ENCODE data around the gene USP47. TPM values are rescaled to one million over a fixed set of nuclear protein-coding genes. Genes with fewer than 3 reads are reported as not detected.
A peak's percentile ranks its signal among the peaks of the same experiment; 100 is the strongest.

Gene USP47
- total RNA-seq, 4 donors from 2014 or later = 84.4 to 222 (median 97.6) TPM

DNA sequence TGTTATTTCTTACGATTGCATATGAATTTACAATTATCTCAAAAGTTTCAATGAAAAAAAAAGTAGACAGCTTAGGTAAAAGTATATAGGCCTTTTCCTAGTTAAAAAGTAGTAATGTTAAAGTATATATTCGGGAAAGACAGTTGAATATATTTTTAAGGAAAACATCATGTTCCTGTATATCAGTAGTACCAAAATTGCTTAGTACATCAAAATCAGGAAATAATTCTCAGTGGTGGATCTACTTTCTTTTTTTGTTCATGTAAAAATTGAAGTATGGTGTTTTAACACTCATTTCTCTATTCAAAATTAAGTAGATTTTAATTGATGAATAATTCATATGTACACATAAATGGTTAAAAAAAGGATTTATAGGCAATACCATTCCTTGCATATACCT lies 73.9 kb downstream of the USP47 start:
- in situ Hi-C loops (cut with MboI; ENCODE audit: low sequenced_read_pairs in 4 of 4) = no loop called here
- no peak for TF ChIP-seq POLR2A (IDR thresholded peaks at IDR 0.05)
- TF ChIP-seq, protein P1, sequence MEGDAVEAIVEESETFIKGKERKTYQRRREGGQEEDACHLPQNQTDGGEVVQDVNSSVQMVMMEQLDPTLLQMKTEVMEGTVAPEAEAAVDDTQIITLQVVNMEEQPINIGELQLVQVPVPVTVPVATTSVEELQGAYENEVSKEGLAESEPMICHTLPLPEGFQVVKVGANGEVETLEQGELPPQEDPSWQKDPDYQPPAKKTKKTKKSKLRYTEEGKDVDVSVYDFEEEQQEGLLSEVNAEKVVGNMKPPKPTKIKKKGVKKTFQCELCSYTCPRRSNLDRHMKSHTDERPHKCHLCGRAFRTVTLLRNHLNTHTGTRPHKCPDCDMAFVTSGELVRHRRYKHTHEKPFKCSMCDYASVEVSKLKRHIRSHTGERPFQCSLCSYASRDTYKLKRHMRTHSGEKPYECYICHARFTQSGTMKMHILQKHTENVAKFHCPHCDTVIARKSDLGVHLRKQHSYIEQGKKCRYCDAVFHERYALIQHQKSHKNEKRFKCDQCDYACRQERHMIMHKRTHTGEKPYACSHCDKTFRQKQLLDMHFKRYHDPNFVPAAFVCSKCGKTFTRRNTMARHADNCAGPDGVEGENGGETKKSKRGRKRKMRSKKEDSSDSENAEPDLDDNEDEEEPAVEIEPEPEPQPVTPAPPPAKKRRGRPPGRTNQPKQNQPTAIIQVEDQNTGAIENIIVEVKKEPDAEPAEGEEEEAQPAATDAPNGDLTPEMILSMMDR (IDR thresholded peaks at IDR 0.05 in 4 of 5, conservative IDR thresholded peaks at IDR 0.05 in 1 of 5) = no peak
- ATAC-seq = no peak
- Histone ChIP-seq H3K4me3 (no peak overlapping the region), H3K4me1 (peaks cover 8 to 15% of the 10 kb centered on the region in 2 donors), H3K36me3 (peaks cover 0 to 5% of the 10 kb centered on the region in 2 donors), H3K9me3 (no peaks in the 10 kb centered on the region), H3K27ac (no peak overlapping the region), H3K27me3 (no peaks in the 10 kb centered on the region)
- intact Hi-C loops (cut with DNase I; ENCODE audit: low total_unique reads) = no loop called here
- DNase-seq = no peak

DNA sequence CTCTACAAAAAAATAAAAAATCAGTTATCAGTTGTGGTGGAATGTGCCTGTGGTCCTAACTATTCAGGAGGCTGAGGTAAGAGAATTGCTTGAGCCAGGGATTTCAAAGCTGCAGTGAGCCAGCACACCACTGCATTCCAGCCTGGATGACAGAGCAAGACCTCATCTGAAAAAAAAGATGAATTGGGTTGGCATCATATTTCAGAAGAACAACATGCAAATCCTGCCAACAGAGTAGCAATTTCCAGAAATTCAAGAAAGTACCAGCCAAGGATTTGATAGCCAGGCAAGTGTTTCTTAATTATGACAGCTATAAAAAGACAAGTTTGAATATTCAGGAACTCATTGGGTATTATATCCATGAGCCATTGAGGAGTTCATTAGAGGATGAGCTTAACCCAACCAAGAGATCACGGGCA lies 75.2 kb downstream of the USP47 start:
- Histone ChIP-seq H3K4me3 (no peak overlapping the region), H3K4me1 (peaks cover 8 to 15% of the 10 kb centered on the region in 2 donors), H3K9me3 (no peaks in the 10 kb centered on the region), H3K27me3 (no peaks in the 10 kb centered on the region), H3K27ac (peak overlapping the region; percentile 3 to 60 (median 30)), H3K36me3 (peaks cover 0 to 11% of the 10 kb centered on the region in 2 donors)
- in situ Hi-C loops (cut with MboI; ENCODE audit: low sequenced_read_pairs in 4 of 4) (no loop called here), intact Hi-C loops (cut with DNase I; ENCODE audit: low total_unique reads) (no loop called here)
- ATAC-seq (peak; percentile 73 to 78), DNase-seq (peak in 1 of 2 donors; percentile 20)
- TF ChIP-seq, protein P1 (IDR thresholded peaks at IDR 0.05 in 4 of 5, conservative IDR thresholded peaks at IDR 0.05 in 1 of 5) = no peak
- TF ChIP-seq POLR2A (IDR thresholded peaks at IDR 0.05) = no peak

DNA sequence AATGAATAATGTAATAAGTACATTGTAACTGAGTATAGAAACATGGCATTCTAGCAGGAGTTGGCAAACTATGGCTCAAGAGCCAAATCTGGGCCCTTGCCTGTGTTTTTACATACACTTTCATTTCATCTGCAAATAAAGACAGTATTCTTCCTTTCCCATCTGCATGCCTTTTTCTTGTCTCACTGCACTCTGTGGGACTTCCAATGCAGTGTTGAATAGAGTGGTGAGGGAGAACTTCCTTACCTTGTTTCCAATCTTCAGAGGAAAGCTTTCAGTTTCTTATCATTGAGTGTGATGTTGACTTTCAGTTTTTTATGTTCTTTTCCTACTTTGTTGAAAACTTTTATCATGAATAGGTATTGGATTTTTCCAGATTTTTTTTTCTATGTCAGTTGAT lies 82.1 kb downstream of the USP47 start:
- in situ Hi-C loops (cut with MboI; ENCODE audit: low sequenced_read_pairs in 4 of 4) = no loop called here
- H3K36me3 ChIP-seq = peaks cover 0 to 24% of the 10 kb centered on the region in 2 donors

DNA sequence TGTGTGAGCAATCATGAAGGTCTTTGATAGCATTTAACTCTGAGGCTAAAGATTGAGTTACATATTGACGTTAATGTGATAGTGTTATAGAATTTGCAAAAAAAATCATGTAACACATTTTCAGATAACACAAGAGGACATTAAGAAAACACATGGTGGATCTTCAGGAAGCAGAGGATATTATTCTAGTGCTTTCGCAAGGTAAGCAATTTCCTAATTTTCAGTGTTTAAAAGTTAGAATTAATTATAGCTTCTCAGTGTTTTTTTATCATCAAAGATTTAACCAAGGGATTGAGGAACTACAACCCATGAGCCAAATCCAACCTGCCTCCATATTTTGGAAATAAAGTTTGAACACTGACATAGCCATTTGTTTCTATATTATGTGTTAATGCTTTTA lies 88.1 kb downstream of the USP47 start:
- Histone ChIP-seq H3K27ac (no peak overlapping the region), H3K9me3 (no peaks in the 10 kb centered on the region), H3K27me3 (no peaks in the 10 kb centered on the region), H3K4me1 (no peaks in the 10 kb centered on the region), H3K4me3 (no peak overlapping the region), H3K36me3 (peaks cover 0 to 56% of the 10 kb centered on the region in 2 donors)
- intact Hi-C loops (cut with DNase I; ENCODE audit: low total_unique reads) = loop anchor here (10.0 kb wide), 1 partner anchor 355 kb away; no protein-coding TSS in a partner anchor
- DNase-seq = no peak
- in situ Hi-C loops (cut with MboI; ENCODE audit: low sequenced_read_pairs in 4 of 4) = loop anchor here in 3 of 4 donors (5.0 to 25.0 kb wide), 5 partner anchors 105 to 357 kb away; no protein-coding TSS in a partner anchor
- no peak for TF ChIP-seq POLR2A (IDR thresholded peaks at IDR 0.05)
- TF ChIP-seq, protein P1 (IDR thresholded peaks at IDR 0.05 in 4 of 5, conservative IDR thresholded peaks at IDR 0.05 in 1 of 5) = no peak
- no peak for ATAC-seq

More for the DNA sequence above, 82.1 kb downstream of the USP47 start:
- H3K4me1 ChIP-seq = no peaks in the 10 kb centered on the region
- DNase-seq = no peak
- no peak overlapping the region for H3K4me3 ChIP-seq
- no peaks in the 10 kb centered on the region for H3K27me3 ChIP-seq
- intact Hi-C loops (cut with DNase I; ENCODE audit: low total_unique reads) = no loop called here
- H3K9me3 ChIP-seq = no peaks in the 10 kb centered on the region
- no peak for ATAC-seq
- H3K27ac ChIP-seq = peak overlapping the region in 3 of 4 donors; percentile 10 to 21 (median 12)
- no peak for TF ChIP-seq POLR2A (IDR thresholded peaks at IDR 0.05)
- TF ChIP-seq, protein P1 (IDR thresholded peaks at IDR 0.05 in 4 of 5, conservative IDR thresholded peaks at IDR 0.05 in 1 of 5) = no peak

Data from gastrocnemius medialis (tissue), 4 donors.